Measurements from ENCODE around the gene SCN5A.

GRCh38 chr3:38534604-38535003, 114.9 kb downstream of the SCN5A start:
- TF ChIP-seq CTCF (optimal IDR thresholded peaks at IDR 0.05 in 1 of 3, IDR thresholded peaks at IDR 0.05 in 1 of 3, conservative IDR thresholded peaks at IDR 0.05 in 1 of 3; ENCODE audit: extremely low read depth in 1 of 3, insufficient read depth in 2 of 3, low read length in 3 of 3) (no peak), EZH2 (IDR thresholded peaks at IDR 0.05; ENCODE audit: low read length) (no peak)
